AG04449 (cell line): ENCODE measurements around the gene SEMA3A.

Source experiments
- CTCF ChIA-PET: fragments of 350-600 bp; formaldehyde crosslinking; extraction: SDS; loops from one replicate; lab custom pipeline; 2021; ENCODE audit warnings: antibody characterized with exemption; lab: Yijun Ruan, JAX
- POLR2A ChIA-PET: fragments of 400-600, 350-600 bp; formaldehyde crosslinking; extraction: SDS; loops from one replicate; lab custom pipeline; 2020; ENCODE audit warnings: antibody characterized with exemption, inconsistent platforms; lab: Yijun Ruan, JAX
- DNase-seq: peaks from one replicate; pipeline ENCODE4 v3.0.0-alpha.2; 2010; ENCODE audit warnings: low read depth, low spot score
- H3K4me3 ChIP-seq: 2 replicates; pipeline ENCODE4 v1.5.1; 2011; ENCODE audit warnings: low read depth, mild to moderate bottlenecking, control low read depth, low read length
- TF ChIP-seq, protein P1 (sequence below): IDR thresholded peaks from one replicate; pipeline ENCODE4 v1.5.1; 2011; ENCODE audit warnings: mild to moderate bottlenecking, moderate library complexity, low read length, control low read depth, inconsistent platforms; ENCODE audit not compliant: insufficient read depth; ENCODE audit errors: missing control alignments

The SEMA3A gene

DNA sequence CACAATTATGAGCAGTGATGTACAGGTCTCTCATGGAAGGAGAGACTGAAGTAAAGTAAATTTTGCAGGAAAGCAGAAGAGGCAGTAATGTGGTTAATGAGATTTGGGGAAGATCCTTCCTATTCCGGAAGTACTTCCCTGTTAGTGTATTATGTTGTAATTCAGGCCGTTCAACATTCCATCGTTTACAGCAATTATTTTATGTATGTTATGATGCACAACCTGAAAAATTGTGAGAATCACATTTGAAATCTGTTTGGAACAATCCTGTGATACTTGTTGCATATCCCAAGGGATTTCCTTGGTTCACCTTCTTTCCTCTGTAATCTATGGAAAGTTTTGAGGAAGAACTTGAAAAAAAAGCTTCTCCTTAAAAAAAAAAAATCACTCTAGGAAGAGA lies 247.8 kb downstream of the SEMA3A start:
- CTCF ChIA-PET = interaction anchor here (2.4 to 5.9 kb wide), 3 partner anchors 12 to 1077 kb away, joined by 10 to 87 read pairs (median 11); no protein-coding TSS in a partner anchor

DNA sequence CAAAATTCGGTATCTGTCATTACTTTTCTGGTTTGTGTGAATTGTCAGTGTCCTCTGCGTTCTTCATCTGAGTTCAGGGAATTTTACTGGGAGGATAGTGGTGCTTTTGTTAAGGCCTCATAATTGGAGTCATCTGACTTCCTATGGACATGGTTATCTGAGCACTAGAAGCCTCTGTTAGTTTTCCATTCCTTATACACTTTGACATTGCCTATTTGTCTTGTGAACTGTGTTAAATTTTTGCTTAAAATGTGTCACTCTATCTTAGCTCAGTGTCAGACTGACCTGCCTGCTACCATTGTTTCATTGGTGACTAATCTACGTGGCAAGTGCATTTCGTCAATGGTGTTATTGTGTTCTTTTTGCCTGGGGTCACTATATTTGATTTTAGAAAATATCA lies 253.3 kb downstream of the SEMA3A start:
- ChIA-PET CTCF (interaction anchor here (1.1 to 13.8 kb wide), 4 partner anchors 9 to 1085 kb away, joined by 4 to 613 read pairs (median 6); no protein-coding TSS in a partner anchor), POLR2A (no interaction called here)
- TF ChIP-seq, protein P1, sequence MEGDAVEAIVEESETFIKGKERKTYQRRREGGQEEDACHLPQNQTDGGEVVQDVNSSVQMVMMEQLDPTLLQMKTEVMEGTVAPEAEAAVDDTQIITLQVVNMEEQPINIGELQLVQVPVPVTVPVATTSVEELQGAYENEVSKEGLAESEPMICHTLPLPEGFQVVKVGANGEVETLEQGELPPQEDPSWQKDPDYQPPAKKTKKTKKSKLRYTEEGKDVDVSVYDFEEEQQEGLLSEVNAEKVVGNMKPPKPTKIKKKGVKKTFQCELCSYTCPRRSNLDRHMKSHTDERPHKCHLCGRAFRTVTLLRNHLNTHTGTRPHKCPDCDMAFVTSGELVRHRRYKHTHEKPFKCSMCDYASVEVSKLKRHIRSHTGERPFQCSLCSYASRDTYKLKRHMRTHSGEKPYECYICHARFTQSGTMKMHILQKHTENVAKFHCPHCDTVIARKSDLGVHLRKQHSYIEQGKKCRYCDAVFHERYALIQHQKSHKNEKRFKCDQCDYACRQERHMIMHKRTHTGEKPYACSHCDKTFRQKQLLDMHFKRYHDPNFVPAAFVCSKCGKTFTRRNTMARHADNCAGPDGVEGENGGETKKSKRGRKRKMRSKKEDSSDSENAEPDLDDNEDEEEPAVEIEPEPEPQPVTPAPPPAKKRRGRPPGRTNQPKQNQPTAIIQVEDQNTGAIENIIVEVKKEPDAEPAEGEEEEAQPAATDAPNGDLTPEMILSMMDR = no peak
- no peak overlapping the region for H3K4me3 ChIP-seq
- DNase-seq = no peak

More for the DNA sequence above, 247.8 kb downstream of the SEMA3A start:
- POLR2A ChIA-PET = no interaction called here
- TF ChIP-seq, protein P1 = no peak
- H3K4me3 ChIP-seq = no peak overlapping the region
- no peak for DNase-seq

DNA sequence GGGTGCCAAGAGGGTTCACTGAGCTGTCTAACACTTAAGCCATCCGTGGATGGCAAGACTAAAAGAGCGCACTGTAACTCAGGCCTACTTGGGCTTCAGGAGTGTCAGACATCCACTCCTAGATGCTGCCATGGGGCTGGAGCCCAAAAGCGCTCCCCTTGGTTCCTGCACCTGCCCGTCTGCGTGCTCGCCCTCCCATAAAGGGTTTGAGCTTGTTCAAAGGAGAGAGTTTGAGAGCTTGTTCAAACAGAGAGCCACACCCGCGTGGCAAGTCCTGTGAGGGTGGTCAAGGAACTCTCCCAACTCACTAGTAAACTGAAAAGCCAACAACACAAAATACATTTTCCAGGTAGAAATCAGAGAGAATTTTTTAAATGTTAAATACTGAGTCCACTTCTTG lies 256.7 kb downstream of the SEMA3A start:
- POLR2A ChIA-PET = no interaction called here
- CTCF ChIA-PET = interaction anchor here (2.1 to 13.8 kb wide), 5 partner anchors 8 to 1088 kb away, joined by 7 to 613 read pairs (median 70); no protein-coding TSS in a partner anchor
- DNase-seq = no peak
- TF ChIP-seq, protein P1 = no peak
- no peak overlapping the region for H3K4me3 ChIP-seq

DNA sequence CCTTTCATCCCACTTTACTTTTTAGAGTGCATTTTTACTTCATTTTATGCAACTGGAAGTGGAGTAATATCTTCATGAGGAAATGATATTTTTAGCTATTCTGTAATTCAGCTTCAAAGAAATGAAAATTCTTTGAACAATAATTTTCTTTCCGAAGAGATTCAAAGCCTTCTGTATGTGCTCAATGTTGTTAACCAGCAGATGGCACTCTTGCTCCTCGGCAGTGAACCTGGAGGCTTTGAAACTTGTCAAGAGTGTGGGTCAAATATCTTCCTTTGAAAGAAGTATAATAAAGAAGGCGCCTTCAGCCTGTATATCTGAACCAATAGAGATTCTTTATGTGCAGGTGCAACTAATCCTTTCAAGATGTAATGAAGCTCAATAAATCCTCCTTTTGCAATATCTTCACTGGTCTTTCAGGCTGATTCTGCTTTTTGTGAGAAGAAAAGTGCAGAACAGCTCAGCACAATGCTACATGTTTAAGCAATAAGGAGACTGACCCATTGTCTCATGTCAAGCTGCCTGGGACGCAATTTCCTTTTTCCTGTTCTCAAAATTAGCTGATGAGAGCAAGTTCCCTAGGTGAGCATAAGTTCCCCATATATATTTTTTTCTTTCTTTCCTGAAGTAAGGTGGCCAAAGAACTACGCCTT lies 258.4 kb downstream of the SEMA3A start:
- ChIA-PET CTCF (interaction anchor here (0.5 to 13.8 kb wide), 48 partner anchors 10 to 1915 kb away, joined by 3 to 613 read pairs (median 4); no protein-coding TSS in a partner anchor), POLR2A (no interaction called here)
- no peak overlapping the region for H3K4me3 ChIP-seq
- TF ChIP-seq, protein P1 = peak; percentile 82
- peak; percentile 21 for DNase-seq

DNA sequence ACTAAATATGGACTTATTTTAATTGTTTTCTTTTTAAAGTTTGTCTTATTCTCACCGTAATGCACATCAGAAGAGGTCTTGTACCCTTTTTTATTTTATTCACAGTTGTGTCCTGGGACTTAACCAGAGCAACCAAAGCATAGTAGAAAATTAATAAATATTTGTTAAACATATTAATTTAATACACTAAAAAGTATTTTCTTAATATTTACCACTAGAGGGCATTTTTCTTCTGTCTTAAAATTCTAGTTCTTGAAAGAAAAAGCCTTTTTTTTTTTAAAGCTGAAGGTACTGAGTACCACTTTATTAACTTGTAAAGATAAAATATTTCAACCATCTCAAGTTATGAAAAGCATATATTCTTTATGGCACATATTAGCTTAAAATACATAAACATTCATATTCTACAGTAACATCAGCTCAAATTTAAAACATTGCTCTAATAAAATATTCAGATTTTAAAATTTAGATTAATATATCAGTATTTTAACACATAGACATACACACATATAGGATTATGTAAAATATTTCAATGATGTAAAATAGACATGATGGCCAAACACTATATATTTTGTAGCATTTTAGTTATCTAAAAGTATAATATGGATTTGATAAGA lies 260.4 kb downstream of the SEMA3A start:
- ChIA-PET CTCF (interaction anchor here (0.6 to 13.8 kb wide), 19 partner anchors 9 to 1926 kb away, joined by 3 to 613 read pairs (median 3); no protein-coding TSS in a partner anchor), POLR2A (no interaction called here)
- DNase-seq = no peak
- TF ChIP-seq, protein P1 = no peak
- H3K4me3 ChIP-seq = no peak overlapping the region

DNA sequence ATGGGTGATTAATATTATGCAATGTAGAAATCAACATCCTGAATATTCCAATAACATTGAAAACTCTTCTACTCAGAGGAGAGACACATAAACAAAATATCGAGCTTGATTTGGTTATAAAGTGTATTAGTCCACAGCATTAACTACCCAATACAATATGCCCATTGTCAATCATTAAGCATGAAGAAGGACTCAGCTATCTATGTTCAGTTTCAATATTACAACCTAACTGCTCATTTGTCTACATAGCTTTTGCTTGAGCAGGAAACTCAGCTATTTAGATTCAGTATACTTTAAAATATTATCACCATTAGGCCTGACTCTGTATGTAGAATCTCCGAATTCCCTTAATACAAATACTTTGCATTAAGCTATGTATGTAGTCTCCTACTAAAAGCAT lies 262.6 kb downstream of the SEMA3A start:
- ChIA-PET POLR2A (no interaction called here), CTCF (interaction anchor here (1.3 to 13.8 kb wide), 5 partner anchors 9 to 1918 kb away, joined by 3 to 613 read pairs (median 8); no protein-coding TSS in a partner anchor)
- TF ChIP-seq, protein P1 = no peak
- no peak overlapping the region for H3K4me3 ChIP-seq
- no peak for DNase-seq
